MCF 10A (cell line): ENCODE data around the gene HACL1. TPM values are rescaled to one million over a fixed set of nuclear protein-coding genes. Genes with fewer than 3 reads are reported as not detected.
A peak's percentile ranks its signal among the peaks of the same experiment; 100 is the strongest.

Source experiments
- BruUV-seq: library from RNA; stranded (reverse); fragments of 400-500 nt; replicated peaks from 2 replicates; lab custom pipeline; 2021; lab: Mats Ljungman, UMichigan
- CTCF ChIA-PET: fragments of 300-600 bp; sonication (Branson Sonifier 250); formaldehyde crosslinking; extraction: SDS; loops from one replicate; lab custom pipeline; 2021; ENCODE audit warnings: antibody characterized with exemption, inconsistent platforms; lab: Yijun Ruan, JAX
- POLR2A ChIA-PET: fragments of 300-600, 350-650 bp; sonication (Branson Sonifier 250); formaldehyde crosslinking; extraction: SDS; loops from one replicate; lab custom pipeline; 2020; ENCODE audit warnings: antibody characterized with exemption, inconsistent platforms; lab: Yijun Ruan, JAX
- DNase-seq: peaks from one replicate; pipeline ENCODE4 v3.0.0-alpha.2; 2018; ENCODE audit not compliant: unreplicated experiment
- H3K27ac Mint-ChIP-seq: one replicate; pipeline ENCODE4 v1.8.0; 2022; ENCODE audit warnings: mild to moderate bottlenecking, low read depth, mixed read lengths; ENCODE audit not compliant: unreplicated experiment
- H3K27me3 Mint-ChIP-seq: one replicate; pipeline ENCODE4 v1.8.0; 2022; ENCODE audit warnings: mixed read lengths; ENCODE audit not compliant: insufficient read depth, unreplicated experiment
- H3K36me3 Mint-ChIP-seq: one replicate; pipeline ENCODE4 v1.8.0; 2022; ENCODE audit warnings: mild to moderate bottlenecking, moderate library complexity, mixed read lengths; ENCODE audit not compliant: insufficient read depth, unreplicated experiment
- H3K4me1 Mint-ChIP-seq: one replicate; pipeline ENCODE4 v1.8.0; 2022; ENCODE audit warnings: mixed read lengths; ENCODE audit not compliant: insufficient read depth, unreplicated experiment
- H3K4me3 Mint-ChIP-seq: one replicate; pipeline ENCODE4 v1.8.0; 2022; ENCODE audit warnings: mild to moderate bottlenecking, moderate library complexity, mixed read lengths; ENCODE audit not compliant: unreplicated experiment
- H3K9me3 Mint-ChIP-seq: one replicate; pipeline ENCODE4 v1.8.0; 2022; ENCODE audit warnings: mixed read lengths; ENCODE audit not compliant: unreplicated experiment
- intact Hi-C: fragments of 100-400 bp; cut with micrococcal nuclease; formaldehyde crosslinking; loops from 2 replicates; pipeline ENCODE4 v1.14.1; 2022
- total RNA-seq: library from RNA; stranded (reverse); gene quantifications from 2 replicates; pipeline ENCODE4 v1.2.3, GENCODE V29; 2022
- TF ChIP-seq, protein P1 (sequence below): fragments of 200-600 bp; IDR thresholded peaks from one replicate; pipeline ENCODE4 v1.8.0; 2022; ENCODE audit warnings: antibody characterized with exemption, mild to moderate bottlenecking; ENCODE audit not compliant: unreplicated experiment

HACL1 gene
- total RNA-seq, 1 experiment from 2014 or later: 19.6 TPM

DNA sequence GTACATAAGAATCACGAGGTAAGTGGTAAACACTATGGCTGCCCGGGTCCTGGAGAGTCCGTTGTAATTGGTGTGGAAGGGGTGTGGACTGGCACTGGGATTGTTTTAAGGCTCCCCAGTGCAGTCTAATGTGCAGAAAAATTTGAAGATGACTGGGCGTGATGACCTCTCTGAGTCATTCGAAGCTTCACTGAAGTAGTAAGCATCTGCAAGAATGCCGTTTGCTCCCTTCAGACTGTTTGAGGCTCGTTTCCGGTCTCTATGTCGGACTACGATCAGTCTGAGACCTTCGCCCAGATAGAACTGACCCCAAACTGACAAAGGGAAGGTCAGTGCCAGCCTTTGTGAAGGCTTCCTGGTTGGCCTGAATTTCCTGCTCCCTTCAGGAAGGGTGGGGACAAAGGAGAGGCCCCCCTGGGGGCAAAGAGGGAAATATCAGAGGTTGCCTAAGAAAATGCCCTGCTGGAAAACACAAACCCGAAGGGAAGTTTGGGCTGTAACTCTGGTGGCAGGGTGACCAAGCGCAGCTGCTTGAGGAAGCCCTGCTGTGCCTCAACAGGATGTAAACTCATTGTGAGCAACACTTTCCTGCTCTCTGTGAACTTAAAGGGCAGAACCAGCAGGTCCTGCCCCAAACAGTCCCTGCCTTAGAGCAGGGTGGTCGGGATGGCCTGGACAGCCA, 34.8 kb upstream of the HACL1 start:
- no peaks in the 10 kb centered on the region for H3K27me3 Mint-ChIP-seq
- BruUV-seq: TSS peak; percentile 79
- TF ChIP-seq, protein P1, sequence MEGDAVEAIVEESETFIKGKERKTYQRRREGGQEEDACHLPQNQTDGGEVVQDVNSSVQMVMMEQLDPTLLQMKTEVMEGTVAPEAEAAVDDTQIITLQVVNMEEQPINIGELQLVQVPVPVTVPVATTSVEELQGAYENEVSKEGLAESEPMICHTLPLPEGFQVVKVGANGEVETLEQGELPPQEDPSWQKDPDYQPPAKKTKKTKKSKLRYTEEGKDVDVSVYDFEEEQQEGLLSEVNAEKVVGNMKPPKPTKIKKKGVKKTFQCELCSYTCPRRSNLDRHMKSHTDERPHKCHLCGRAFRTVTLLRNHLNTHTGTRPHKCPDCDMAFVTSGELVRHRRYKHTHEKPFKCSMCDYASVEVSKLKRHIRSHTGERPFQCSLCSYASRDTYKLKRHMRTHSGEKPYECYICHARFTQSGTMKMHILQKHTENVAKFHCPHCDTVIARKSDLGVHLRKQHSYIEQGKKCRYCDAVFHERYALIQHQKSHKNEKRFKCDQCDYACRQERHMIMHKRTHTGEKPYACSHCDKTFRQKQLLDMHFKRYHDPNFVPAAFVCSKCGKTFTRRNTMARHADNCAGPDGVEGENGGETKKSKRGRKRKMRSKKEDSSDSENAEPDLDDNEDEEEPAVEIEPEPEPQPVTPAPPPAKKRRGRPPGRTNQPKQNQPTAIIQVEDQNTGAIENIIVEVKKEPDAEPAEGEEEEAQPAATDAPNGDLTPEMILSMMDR: no peak
- POLR2A ChIA-PET: interaction anchor here (0.7 to 5.2 kb wide), 11 partner anchors 10 to 629 kb away, joined by 3 to 51 read pairs (median 4); partner anchors contain the start of genes BTD, HACL1 and OXNAD1
- CTCF ChIA-PET: interaction anchor here (0.7 to 1.5 kb wide), 7 partner anchors 9 to 175 kb away, joined by 3 to 6 read pairs (median 3); no protein-coding TSS in a partner anchor
- H3K27ac Mint-ChIP-seq: peak overlapping the region; percentile 93
- peak; percentile 84 for DNase-seq
- peak overlapping the region; percentile 54 for H3K4me3 Mint-ChIP-seq
- no peaks in the 10 kb centered on the region for H3K36me3 Mint-ChIP-seq
- peaks cover 44% of the 10 kb centered on the region for H3K4me1 Mint-ChIP-seq
- H3K9me3 Mint-ChIP-seq: no peaks in the 10 kb centered on the region
- intact Hi-C loops: no loop called here

DNA sequence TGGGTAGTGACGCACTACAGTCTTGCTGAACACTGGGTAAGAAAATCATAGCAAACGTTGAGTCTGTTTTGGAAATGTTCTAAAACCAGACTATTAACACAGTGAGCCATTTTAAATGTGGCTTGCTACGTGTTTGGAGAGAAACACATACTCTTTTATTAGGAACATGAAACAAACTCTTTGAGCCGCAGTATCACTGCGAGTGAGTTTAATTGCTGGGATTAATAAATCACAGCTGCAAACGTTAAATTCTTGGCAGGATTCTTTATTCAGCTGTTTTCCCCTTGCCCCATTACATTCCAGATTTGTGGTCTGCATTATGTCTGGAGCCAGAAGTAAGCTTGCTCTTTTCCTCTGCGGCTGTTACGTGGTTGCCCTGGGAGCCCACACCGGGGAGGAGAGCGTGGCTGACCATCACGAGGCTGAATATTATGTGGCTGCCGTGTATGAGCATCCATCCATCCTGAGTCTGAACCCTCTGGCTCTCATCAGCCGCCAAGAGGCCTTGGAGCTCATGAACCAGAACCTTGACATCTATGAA, 33.8 kb upstream of the HACL1 start:
- POLR2A ChIA-PET: interaction anchor here (0.7 to 5.2 kb wide), 11 partner anchors 11 to 629 kb away, joined by 3 to 51 read pairs (median 6); partner anchors contain the start of genes BTD, DPH3, HACL1 and OXNAD1
- TF ChIP-seq, protein P1: no peak
- H3K27ac Mint-ChIP-seq: peak overlapping the region; percentile 93

DNA sequence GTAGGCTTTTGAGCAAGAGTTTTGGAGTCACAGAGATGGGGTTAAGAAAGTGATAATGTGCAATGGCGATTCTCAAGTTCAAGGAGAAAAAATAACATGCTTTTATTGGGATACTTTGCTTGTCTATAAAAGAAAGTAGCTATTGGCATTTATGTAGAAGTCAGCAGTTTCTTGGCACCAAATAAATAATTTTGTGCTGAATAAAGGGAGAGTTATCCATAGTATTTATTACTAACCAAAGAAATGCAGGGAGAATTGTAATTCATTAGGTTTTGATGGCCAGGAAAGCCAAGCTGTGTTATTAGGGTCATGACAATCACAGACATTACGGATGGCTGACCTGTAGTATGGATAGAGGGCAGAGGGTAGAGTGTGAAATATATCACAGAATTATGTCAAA, 33.3 kb upstream of the HACL1 start:
- intact Hi-C loops: loop anchor here (5.0 kb wide), 2 partner anchors 163 to 428 kb away; partner anchors contain the start of gene ANKRD28
- CTCF ChIA-PET: interaction anchor here (0.6 to 1.5 kb wide), 7 partner anchors 23 to 304 kb away, joined by 3 to 6 read pairs (median 4); no protein-coding TSS in a partner anchor

More for the DNA sequence above, 33.8 kb upstream of the HACL1 start:
- Mint-ChIP-seq H3K4me1 (peaks cover 48% of the 10 kb centered on the region), H3K4me3 (no peak overlapping the region), H3K36me3 (no peaks in the 10 kb centered on the region), H3K27me3 (no peaks in the 10 kb centered on the region), H3K9me3 (no peaks in the 10 kb centered on the region)
- CTCF ChIA-PET: interaction anchor here (0.6 to 1.5 kb wide), 8 partner anchors 22 to 304 kb away, joined by 3 to 6 read pairs (median 3); no protein-coding TSS in a partner anchor
- intact Hi-C loops: no loop called here
- no peak for DNase-seq
- BruUV-seq: no TSS peak

More for the DNA sequence above, 33.3 kb upstream of the HACL1 start:
- TF ChIP-seq, protein P1: no peak
- Mint-ChIP-seq H3K27ac (peak overlapping the region; percentile 83), H3K4me1 (peaks cover 53% of the 10 kb centered on the region), H3K36me3 (no peaks in the 10 kb centered on the region), H3K4me3 (no peak overlapping the region), H3K27me3 (no peaks in the 10 kb centered on the region), H3K9me3 (no peaks in the 10 kb centered on the region)
- no TSS peak for BruUV-seq
- DNase-seq: no peak
- POLR2A ChIA-PET: interaction anchor here (0.6 to 5.2 kb wide), 12 partner anchors 11 to 630 kb away, joined by 3 to 51 read pairs (median 5); partner anchors contain the start of genes BTD, DPH3, HACL1 and OXNAD1
